Left lobe of liver (tissue), 2 donors: ENCODE data around the gene ZYG11A. TPM values are rescaled to one million over a fixed set of nuclear protein-coding genes. Genes with fewer than 3 reads are reported as not detected.

Source experiments
- ATAC-seq: fragments of 200-7000 bp; cut with Tn5 transposase; one replicate; pipeline ENCODE4 v1.9.1; 2020; ENCODE audit warnings: mild to moderate bottlenecking, moderate library complexity
- DNase-seq: peaks from one replicate; pipeline ENCODE4 v3.0.0-alpha.2; 2020; ENCODE audit warnings: low spot score
- total RNA-seq: library from RNA; stranded (reverse); gene quantifications from one replicate; pipeline ENCODE4 v1.2.1, GENCODE V29; 2021
- donor health status: DM: no; HTN: no; CAD: no; lungs with moderate emphysema.
- donor health status: DM: no; HTN: yes; CAD: no.

Gene ZYG11A
- total RNA-seq, 1 donor from 2014 or later = 0.40 TPM

DNA sequence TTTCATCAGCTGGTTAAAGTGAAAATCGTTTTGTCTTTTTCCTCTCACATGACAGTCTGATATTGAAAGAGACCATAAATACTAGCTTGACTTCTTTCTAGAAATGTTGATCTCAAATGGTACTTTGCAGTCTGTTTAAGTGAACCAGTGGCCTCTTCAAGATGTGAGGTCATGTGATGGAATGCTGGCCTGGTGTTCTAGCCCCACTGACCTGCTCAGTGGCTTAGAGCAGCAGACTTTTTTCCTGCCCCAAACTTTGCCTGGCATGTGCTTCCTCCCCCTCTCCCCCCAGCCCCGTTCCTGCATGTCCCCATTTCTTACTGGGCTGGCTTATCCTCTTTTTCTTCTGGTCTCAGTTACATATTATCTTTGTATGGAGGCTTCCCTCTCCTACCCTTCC, 34.3 kb downstream of the ZYG11A start:
- ATAC-seq (no peak), DNase-seq (no peak)

- DNase-seq = no peak
- ATAC-seq = no peak
These were observed 35.0 kb downstream of the ZYG11A start for GRCh38 chr1:52877554-52877953.

DNA sequence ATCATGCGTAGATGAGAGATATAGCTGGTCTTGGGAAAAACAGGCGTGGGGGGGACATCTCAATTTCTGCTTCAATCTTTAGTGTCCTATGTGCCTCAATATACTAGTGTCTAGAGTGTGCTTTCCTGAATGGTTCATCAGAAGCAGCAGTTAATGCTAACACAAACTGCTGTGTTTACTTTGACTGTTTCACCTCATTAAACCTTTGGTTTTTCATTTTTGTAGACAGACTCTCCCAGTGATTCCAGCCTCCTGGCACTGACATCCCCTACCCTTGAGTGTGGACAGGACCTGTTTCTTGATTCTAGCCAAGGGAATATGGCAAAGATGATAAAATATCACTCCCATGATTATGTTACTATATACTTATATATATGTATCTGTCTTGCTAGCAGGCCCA, 37.6 kb downstream of the ZYG11A start:
- ATAC-seq (peak; percentile 26), DNase-seq (no peak)

DNA sequence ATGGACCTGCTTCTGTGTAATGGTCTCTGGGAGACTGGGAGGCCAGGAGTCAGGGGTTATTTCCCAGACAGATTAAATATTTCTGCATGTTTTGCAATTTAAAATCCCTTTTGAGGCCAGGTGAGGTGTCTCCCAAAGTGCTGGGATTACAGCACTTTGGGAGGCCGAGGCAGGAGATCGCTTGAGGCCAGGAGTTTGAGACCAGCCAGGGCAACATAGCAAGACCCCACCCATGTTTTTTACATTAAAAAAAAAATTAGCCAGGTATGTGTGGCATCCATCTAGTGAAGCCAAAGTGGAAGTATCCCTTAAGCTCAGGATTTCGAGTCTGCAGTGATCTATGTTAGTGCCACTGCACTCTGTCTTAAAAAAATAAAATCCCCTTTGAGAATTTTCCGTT, 44.9 kb downstream of the ZYG11A start:
- no peak for DNase-seq
- ATAC-seq = no peak

DNA sequence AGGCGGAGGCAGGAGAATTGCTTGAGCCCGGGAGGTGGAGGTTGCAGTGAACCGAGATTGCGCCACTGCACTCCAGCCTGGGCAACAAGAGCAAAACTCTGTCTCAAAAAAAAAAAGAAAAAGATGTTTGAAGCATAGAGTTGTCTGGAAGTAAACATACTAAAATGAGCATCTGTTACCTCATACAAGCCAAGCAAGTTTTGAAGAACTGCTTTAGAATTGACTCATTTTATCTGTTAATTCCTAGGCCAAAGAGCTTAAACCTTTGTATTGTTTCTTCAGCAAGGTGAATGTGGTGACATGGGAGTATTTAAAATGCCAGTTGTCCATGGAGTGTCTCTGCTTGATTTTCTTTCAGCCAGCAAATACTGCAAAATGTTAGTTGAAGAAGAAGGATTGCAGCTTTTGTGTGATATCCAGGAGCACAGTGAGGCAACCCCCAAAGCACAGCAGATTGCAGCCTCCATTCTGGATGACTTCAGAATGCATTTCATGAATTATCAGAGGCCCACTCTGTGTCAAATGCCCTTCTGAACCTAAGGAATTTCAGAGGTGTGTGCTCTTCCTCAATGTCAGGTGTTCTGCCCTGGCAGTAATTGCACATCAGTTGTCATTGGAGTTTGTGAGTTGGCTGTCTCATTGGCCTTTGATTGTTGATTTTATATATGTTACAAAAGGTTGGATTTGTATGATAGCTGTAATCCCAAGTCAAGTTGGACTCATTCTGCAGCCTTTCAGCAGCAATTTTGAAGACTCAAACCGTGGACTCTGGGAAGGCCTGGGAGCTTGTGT, 50.1 kb downstream of the ZYG11A start:
- no peak for DNase-seq

DNA sequence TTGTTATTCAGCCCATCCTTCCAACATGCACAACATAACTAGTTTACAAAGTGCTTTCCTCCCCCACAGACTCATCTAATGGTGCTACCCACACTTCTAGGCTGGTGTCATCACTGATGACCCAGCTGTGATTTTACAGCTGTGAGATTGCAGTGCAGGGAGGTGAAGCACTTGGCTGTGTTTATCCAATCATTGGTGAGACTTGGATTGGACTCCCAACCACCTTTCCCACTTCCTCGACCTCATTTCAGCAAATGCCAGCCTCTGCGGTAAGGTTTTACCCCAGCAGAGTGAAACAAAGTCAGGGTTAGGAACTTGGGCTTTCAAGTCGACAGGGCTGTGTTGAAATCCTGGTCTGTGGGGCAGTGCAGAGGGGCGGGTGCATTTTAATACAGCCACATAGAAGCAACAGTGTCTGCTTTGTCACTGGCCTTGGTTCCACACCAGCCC, 56.9 kb downstream of the ZYG11A start:
- DNase-seq (no peak), ATAC-seq (peak; percentile 5)

More for the DNA sequence above, 50.1 kb downstream of the ZYG11A start:
- no peak for ATAC-seq

DNA sequence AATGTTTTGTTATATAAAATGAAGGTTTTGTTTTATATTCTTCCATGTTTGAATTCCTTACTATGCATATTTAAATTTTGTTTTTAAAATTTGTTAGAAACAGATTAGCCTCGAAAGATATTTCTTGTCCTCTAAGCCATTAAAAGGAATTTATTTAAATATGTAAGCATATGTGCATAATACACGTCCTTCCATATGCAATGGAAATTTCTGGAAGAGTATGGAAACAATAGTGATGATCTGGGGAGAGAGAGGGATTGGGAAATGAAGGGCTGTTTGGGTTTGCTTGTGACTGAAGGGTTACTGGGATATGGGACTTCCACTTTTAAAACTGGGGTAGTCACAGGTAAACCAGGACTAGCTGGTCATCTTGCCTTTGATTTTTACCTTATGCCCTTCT, 57.8 kb downstream of the ZYG11A start:
- DNase-seq (no peak), ATAC-seq (no peak)

DNA sequence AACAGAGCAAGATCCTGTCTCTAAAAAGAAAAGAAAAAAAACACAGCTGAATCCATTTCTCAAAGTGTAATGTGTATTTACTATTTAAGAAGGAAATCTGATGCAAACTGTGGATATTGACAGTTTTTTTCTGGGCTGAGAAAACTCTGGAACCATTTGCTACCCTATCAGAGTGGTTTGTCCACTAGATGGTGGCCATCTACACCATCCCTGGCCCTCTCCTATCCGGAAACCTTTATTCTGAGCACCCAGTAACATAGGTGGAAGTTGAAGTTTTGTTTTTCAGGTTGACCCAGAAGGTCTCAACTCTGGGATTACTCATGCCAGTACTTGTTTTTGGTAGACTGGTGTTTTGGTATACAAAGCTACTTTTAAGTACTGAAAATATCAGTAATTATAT, 58.8 kb downstream of the ZYG11A start:
- DNase-seq (no peak), ATAC-seq (peak; percentile 23)

GRCh38 chr1:52904208-52904926, 61.8 kb downstream of the ZYG11A start:
- no peak for ATAC-seq
- no peak for DNase-seq

DNA sequence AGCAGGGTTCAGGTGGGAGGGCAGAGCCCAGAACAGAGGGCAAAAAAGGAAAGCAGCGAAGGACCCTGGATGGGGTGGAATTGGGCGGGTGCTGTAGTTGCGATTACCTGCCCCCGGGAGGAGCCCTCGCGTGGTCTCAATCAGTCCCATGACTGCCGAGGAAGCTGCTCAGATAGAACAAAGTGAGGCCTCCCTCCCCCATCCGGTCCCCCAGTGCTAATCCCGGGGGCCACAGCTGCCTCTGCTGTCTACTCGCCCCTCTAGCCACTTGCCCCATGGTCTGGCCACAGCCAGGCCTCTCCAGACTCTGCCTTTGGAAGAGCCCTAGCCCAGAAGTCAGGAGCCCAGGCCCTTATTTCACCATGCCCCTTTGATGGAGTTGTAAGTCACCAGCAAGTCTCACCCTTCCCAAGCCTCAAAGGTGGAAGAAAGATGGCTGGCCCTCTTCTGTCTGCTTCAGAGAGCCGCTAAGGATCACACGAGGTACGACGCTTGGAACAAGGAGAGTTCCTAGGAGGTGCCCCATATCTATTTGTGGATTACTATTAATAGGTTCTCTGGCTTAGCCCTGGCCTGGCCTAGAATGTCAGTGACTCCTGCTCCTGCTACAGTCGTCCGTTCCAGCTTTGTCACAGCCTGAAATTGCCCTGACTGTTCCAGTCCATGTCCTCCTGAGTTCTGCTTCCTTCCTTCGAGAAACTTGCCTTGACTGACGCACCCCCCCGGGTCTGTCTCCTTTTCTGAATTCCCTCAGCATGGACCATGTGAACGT, 62.6 kb downstream of the ZYG11A start:
- no peak for DNase-seq
- no peak for ATAC-seq

DNA sequence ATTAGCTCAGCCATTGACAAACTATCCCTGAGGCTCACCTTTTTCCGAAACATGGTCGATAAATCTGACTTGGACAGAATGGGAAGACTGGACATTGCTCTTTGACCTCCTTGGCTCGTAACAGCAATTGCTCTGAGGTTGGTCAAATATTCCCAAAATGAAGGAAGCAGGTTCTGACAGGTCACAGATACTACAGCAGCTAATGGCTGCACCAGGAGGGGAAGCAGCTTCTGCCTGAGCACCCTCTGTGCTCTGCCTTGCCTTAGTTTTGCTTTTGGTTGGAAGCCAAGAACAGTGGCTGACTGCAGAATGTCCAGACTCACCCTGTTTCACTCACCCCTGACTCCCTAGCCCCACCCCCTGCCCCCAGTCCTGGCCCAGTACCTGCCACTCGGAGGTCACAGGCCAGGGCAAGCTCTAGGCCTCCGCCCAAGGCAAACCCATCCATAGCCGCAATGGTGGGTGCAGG, 63.6 kb downstream of the ZYG11A start:
- ATAC-seq = peak; percentile 84
- peak; percentile 96 for DNase-seq

DNA sequence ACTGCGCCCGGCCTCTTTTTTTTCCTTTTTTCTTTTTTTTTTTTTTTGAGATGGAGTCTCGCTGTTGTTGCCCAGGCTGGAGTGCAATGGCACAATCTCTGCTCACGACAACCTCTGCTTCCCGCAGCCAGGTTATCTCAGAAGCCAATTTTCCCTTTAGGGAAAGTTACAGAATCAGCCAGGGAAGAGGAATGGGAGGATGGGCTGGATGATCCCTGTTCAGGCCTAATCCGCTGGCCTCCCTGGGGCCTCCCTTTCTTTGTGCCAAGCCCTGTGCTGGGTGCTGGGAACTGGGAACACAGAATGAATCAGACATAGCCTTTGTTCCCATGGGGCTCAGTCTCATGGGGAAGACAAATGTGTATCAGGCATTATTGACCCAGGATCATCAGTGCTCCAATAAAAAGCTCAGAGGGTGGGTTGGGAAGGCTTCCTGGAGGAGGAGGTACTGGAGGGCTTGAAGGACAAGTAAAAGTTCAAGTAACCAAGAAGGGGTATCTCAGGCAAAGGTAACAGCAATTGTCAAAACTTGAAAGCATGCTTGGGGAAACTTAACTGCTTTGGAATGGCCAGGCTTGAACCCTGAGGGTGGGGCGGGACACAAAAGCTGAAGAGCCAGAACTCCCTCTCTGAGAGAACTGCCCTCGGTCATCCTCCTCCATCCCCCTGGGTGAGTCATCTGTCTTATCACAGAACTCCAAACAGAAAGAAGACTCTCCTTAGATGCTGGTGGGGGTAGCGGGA, 64.7 kb downstream of the ZYG11A start:
- peak; percentile 70 for DNase-seq
- ATAC-seq = peak; percentile 41

- DNase-seq = no peak
- no peak for ATAC-seq
These were observed 65.2 kb downstream of the ZYG11A start for GRCh38 chr1:52907812-52908153.

GRCh38 chr1:52911541-52911940, 69.0 kb downstream of the ZYG11A start:
- no peak for DNase-seq
- ATAC-seq = peak; percentile 14

- DNase-seq (peak; percentile 61), ATAC-seq (peak; percentile 26)
These were observed 70.5 kb downstream of the ZYG11A start for GRCh38 chr1:52913014-52913413.

- DNase-seq (peak; percentile 87), ATAC-seq (peak; percentile 52)
These were observed 71.0 kb downstream of the ZYG11A start for GRCh38 chr1:52913537-52913936.

- ATAC-seq = peak; percentile 19
- DNase-seq = peak; percentile 55
These were observed 71.9 kb downstream of the ZYG11A start for GRCh38 chr1:52914463-52914862.

- peak; percentile 59 for DNase-seq
- peak; percentile 2 for ATAC-seq
These were observed 72.8 kb downstream of the ZYG11A start for GRCh38 chr1:52915211-52915854.

GRCh38 chr1:52915855-52916220, 73.3 kb downstream of the ZYG11A start:
- DNase-seq (peak; percentile 73), ATAC-seq (peak; percentile 18)
